ENCODE results near the gene VAMP1. TPM values are rescaled to one million over a fixed set of nuclear protein-coding genes. Genes with fewer than 3 reads are reported as not detected.

The VAMP1 gene
- total RNA-seq, 1 donor from 2014 or later = 6.3 TPM

DNA sequence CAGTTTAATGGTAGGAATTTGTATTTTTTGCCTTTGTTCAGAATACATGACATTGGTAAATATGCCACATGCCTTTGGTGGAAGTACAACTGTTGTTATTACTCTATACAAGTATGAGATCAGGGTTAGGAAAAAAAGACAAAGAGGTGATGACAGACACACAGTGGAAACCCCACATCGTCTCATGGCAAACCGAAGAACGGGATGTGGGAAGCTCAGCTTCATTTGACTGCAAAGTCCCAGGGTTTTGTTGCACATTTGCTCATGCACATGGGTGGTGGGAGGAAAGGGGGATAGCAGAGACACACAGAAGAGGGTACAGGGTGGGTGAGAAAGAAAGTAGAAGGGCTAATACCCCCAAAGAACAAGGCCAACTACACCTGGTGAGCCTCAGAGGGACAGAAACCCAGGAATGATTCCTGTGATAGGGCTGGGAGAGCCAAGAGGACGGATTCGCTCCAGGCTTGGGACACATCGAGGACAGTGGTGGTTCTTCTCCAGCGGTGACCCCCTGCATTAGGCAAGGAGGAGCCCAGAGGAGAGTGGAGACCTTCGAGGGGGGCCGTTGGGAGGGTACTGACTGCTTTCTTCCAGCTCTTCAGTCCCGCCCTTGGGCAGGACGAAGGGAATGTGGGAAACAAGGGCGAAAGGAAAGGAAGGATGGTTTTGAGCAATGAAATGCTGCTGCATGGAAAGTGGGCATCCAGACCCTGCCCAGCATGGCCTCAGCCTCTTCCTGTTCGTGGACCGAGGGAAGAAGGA lies 8.1 kb downstream of the VAMP1 start:
- TF ChIP-seq, protein P1, sequence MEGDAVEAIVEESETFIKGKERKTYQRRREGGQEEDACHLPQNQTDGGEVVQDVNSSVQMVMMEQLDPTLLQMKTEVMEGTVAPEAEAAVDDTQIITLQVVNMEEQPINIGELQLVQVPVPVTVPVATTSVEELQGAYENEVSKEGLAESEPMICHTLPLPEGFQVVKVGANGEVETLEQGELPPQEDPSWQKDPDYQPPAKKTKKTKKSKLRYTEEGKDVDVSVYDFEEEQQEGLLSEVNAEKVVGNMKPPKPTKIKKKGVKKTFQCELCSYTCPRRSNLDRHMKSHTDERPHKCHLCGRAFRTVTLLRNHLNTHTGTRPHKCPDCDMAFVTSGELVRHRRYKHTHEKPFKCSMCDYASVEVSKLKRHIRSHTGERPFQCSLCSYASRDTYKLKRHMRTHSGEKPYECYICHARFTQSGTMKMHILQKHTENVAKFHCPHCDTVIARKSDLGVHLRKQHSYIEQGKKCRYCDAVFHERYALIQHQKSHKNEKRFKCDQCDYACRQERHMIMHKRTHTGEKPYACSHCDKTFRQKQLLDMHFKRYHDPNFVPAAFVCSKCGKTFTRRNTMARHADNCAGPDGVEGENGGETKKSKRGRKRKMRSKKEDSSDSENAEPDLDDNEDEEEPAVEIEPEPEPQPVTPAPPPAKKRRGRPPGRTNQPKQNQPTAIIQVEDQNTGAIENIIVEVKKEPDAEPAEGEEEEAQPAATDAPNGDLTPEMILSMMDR (IDR thresholded peaks at IDR 0.05) = no peak
- H3K9me3 ChIP-seq = no peaks in the 10 kb centered on the region
- intact Hi-C loops (cut with DNase I) = loop anchor here (10.0 kb wide), 1 partner anchor 138 kb away; no protein-coding TSS in a partner anchor
- DNase-seq = no peak
- peaks cover 78% of the 10 kb centered on the region for H3K36me3 ChIP-seq
- H3K4me3 ChIP-seq = no peak overlapping the region
- no peak for ATAC-seq
- peaks cover 28% of the 10 kb centered on the region for H3K4me1 ChIP-seq
- H3K27me3 ChIP-seq = no peaks in the 10 kb centered on the region
- peak overlapping the region; percentile 74 for H3K27ac ChIP-seq

DNA sequence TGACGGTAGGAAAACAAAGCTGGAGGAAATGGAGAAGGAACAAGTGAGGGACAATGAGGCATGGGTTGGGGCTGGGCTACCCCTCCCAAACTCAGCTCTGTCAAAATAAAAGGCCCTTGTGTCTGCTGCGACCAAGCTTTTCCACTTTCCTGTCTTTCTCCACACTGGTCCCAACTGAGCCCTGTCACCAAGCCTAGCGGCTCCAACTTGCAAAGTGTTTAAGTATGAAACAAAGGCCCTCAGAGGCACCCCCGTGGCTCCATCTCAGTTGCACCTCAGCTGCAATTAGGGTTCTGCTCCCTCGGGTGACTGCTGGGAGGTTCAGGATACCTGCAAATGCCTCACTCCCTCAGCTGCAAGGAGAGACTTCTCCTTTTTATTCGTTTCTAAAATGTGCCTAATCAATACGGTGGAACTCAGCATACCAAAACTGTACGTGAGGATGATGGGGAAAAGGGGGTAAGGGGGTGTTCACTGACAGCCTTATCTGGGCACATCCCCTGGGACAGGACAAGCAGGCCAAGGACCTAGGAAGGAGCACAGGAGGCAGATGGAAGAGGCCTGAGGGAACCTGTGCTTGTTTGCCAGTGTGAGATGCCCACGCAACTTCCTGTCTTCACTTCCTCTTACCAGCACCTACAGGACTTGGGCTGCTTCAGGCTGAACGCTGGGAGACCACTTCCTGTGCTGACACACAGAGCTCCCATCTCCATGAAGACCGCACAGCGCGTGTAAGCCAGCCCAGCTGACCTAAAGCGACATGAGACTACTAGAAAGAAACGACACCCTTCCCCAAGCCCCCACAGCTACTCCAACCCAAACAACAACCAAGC lies 8.9 kb downstream of the VAMP1 start:
- no peak overlapping the region for H3K4me3 ChIP-seq
- TF ChIP-seq, protein P1 (IDR thresholded peaks at IDR 0.05) = no peak
- intact Hi-C loops (cut with DNase I) = loop anchor here (10.0 kb wide), 1 partner anchor 137 kb away; no protein-coding TSS in a partner anchor
- peak; percentile 83 for DNase-seq
- H3K9me3 ChIP-seq = no peaks in the 10 kb centered on the region
- peak; percentile 88 for ATAC-seq
- H3K36me3 ChIP-seq = peaks cover 86% of the 10 kb centered on the region
- peak overlapping the region; percentile 74 for H3K27ac ChIP-seq
- peaks cover 28% of the 10 kb centered on the region for H3K4me1 ChIP-seq
- no peaks in the 10 kb centered on the region for H3K27me3 ChIP-seq

DNA sequence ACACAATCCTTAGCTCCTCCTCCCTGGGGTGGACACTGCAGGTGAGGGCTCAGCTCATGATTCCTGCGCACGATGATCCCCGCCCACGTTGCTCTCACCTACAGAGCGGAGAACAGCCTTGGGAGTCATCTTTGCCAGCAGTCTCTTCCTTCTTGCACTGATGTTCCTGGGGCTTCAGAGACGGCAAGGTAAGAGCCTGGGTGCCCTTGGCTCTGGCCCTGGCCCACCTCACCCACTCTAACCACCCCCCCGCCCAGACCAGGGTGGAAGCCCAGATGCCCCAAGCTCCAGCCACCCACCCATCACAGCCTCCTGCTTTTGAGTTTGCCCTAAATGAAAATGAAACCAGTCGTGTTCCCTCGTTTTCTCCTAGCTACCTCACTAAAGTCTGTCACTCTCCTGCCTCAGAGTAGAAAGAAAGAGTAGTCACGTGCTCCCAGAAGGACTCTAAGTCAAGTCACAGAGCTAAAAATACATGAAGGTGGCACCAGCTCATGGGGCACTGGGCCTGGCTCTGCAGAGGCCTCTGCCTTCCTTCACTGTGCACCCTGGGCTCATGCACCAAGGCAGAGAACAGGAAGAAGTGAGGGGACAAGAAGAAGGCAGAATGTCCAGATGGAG lies 9.6 kb downstream of the VAMP1 start:
- Histone ChIP-seq H3K4me1 (peaks cover 28% of the 10 kb centered on the region), H3K27me3 (no peaks in the 10 kb centered on the region), H3K9me3 (no peaks in the 10 kb centered on the region), H3K27ac (peak overlapping the region; percentile 74), H3K4me3 (no peak overlapping the region), H3K36me3 (peaks cover 93% of the 10 kb centered on the region)
- TF ChIP-seq, protein P1 (IDR thresholded peaks at IDR 0.05) = no peak
- DNase-seq (no peak), ATAC-seq (no peak)
- intact Hi-C loops (cut with DNase I) = loop anchor here (10.0 kb wide), 1 partner anchor 136 kb away; no protein-coding TSS in a partner anchor

DNA sequence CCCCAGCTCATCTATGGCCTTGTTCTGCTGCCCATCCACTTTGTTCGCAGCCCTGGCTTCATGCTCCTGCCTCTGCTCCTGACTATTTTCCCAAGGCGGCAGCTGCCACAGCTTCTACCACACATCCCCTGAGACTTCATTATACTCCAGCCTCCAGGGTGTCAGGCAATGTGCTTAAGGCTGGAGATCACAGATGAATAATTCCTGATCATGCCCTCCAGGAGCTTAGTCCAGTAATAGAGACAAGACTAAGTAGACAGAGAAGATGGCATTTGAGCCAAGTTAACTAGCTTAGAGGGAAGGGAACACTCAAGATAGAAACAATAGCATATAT lies 11.5 kb downstream of the VAMP1 start:
- Histone ChIP-seq H3K4me1 (peaks cover 24% of the 10 kb centered on the region), H3K27ac (no peak overlapping the region), H3K4me3 (no peak overlapping the region), H3K36me3 (peaks cover 96% of the 10 kb centered on the region), H3K27me3 (no peaks in the 10 kb centered on the region), H3K9me3 (no peaks in the 10 kb centered on the region)
- DNase-seq = no peak
- TF ChIP-seq, protein P1 (IDR thresholded peaks at IDR 0.05) = no peak
- ATAC-seq = no peak
- intact Hi-C loops (cut with DNase I) = no loop called here

DNA sequence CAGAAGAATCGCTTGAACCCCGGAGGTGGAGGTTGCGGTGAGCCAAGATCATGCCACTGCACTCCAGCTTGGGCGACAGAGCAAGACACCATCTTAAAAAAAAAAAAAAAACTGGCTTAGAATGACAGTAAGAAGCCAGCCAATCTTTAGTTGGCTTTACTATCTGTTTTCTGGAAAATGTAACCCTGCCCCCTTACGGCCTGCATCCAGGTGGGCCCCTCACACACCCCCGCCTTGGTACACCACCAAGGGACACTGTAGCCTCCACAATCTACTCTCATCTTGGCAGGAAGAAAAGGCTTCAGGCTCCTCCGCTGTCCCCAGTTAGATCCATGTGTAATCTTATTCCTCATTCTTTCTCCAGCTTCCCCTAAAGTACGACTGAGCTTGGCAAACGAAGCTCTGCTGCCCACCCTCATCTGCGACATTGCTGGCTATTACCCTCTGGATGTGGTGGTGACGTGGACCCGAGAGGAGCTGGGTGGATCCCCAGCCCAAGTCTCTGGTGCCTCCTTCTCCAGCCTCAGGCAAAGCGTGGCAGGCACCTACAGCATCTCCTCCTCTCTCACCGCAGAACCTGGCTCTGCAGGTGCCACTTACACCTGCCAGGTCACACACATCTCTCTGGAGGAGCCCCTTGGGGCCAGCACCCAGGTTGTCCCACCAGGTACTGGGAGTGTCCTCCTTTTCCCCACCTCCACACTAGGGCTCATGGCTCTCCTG lies 12.0 kb downstream of the VAMP1 start:
- Histone ChIP-seq H3K36me3 (peaks cover 93% of the 10 kb centered on the region), H3K27me3 (no peaks in the 10 kb centered on the region), H3K4me3 (no peak overlapping the region), H3K27ac (no peak overlapping the region), H3K4me1 (peaks cover 25% of the 10 kb centered on the region), H3K9me3 (no peaks in the 10 kb centered on the region)
- TF ChIP-seq, protein P1 (IDR thresholded peaks at IDR 0.05) = no peak
- intact Hi-C loops (cut with DNase I) = no loop called here
- DNase-seq = no peak
- ATAC-seq = no peak

All from upper lobe of right lung (tissue), 1 donor.